ENCODE measurements around the gene SFRP5. TPM values are rescaled to one million over a fixed set of nuclear protein-coding genes. Genes with fewer than 3 reads are reported as not detected.

The SFRP5 gene
- total and polyA plus RNA-seq, 2 of the 13 experiments (the other 11 are each of a cell fraction or from before 2014, with no cell fraction given): 0.32 to 1.7 TPM

DNA sequence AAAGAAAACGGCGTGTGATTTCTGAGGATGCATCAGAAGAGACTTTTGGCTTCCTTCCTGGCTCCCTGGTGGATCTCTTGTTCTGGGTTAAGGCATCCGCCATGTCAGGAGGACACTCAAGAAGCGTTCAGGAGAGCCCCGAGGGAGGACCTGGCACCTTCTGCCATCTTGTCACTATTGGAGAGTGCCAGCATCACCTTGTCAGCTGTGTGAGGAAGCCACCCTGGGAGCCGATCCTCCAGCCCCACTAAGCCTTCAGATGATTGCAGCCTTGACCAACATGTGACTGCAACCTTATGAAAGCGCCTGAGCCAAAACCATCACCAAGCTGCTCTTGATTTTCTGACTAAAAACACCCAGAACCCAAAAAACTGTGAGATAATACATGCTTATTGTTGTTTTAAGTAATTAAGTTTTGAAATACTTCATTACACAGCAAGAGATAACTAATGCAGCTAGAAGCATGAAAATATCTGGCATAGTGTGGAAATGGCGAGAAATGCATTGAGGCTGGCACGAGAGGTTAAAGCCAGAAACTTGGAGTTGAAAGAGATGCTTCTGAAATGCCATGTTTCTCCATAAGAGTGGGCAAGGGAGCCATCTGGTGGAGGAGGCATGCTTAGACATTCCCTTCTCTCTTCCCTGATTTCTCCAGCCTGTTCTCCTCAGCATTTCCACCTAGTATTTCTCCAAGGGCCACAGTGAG is 40.3 kb downstream of the SFRP5 start (continued):
- no peak for TF ChIP-seq GABPA (IDR thresholded peaks at IDR 0.05; ENCODE audit: low read depth, low read length)
- no peak for TF ChIP-seq GABPA (CRISPR knock-in tag; IDR thresholded peaks at IDR 0.05; ENCODE audit: low read depth)
- TF ChIP-seq ATF1 (CRISPR knock-in tag; IDR thresholded peaks at IDR 0.05): no peak
- no peak for TF ChIP-seq SP2 (CRISPR knock-in tag; IDR thresholded peaks at IDR 0.05)
- TF ChIP-seq ZNF292 (CRISPR knock-in tag; IDR thresholded peaks at IDR 0.05; ENCODE audit: borderline replicate concordance, low read depth): no peak
- no peak for TF ChIP-seq ZFY (CRISPR knock-in tag; IDR thresholded peaks at IDR 0.05)
- TF ChIP-seq SMARCE1 (IDR thresholded peaks at IDR 0.05; ENCODE audit: borderline replicate concordance): no peak
- TF ChIP-seq ERF (CRISPR knock-in tag; IDR thresholded peaks at IDR 0.05): peak; percentile 59; the same call in 1 of the 2 replicates
- TF ChIP-seq ZNF124 (CRISPR knock-in tag; IDR thresholded peaks at IDR 0.05): no peak
- TF ChIP-seq ZSCAN30 (CRISPR knock-in tag; IDR thresholded peaks at IDR 0.05): no peak
- no peak for TF ChIP-seq ZBTB7B (CRISPR knock-in tag; IDR thresholded peaks at IDR 0.05)
- peak; percentile 40; the same call in 1 of the 2 replicates for TF ChIP-seq THAP11 (CRISPR knock-in tag; IDR thresholded peaks at IDR 0.05)
- no peak for TF ChIP-seq SALL1 (CRISPR knock-in tag; IDR thresholded peaks at IDR 0.05)
- no peak for TF ChIP-seq SNAI1 (CRISPR knock-in tag; IDR thresholded peaks at IDR 0.05; ENCODE audit: borderline replicate concordance)
- no peak for TF ChIP-seq TBX2 (CRISPR knock-in tag; IDR thresholded peaks at IDR 0.05; ENCODE audit: borderline replicate concordance)

DNA sequence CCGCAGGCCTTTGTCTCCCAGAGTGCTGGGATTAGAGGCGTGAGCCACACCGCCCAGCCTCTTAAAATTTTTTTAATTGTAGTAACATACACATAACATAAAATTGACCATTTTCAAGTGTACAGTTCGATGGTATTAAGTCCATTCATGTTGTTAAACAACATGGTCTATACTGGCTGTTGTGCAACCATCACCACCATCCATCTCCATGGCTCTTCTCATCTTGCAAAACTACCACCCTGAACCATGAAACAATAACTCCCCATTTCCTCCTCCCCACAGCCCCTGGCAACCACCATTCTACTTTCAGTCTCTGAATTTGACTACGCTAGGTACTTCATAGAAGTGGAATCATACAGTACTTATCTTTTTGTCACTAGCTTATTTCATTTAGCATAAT is 42.8 kb downstream of the SFRP5 start:
- in situ Hi-C loops (cut with HindIII; ENCODE audit: extremely low pct_ligation_motif_present, low pct_unique_long_range_greater_than_20kb): no loop called here
- no peak for FAIRE-seq

More for the DNA sequence above, 42.8 kb downstream of the SFRP5 start:
- Histone ChIP-seq H3K4me2 (ENCODE audit: low read depth, low read length) (no peak overlapping the region), H3K9ac (ENCODE audit: insufficient read depth, low read depth, low read length) (no peak overlapping the region), H2AFZ (ENCODE audit: low read length) (no peak overlapping the region), H3K9me3 (ENCODE audit: low read length) (no peaks in the 10 kb centered on the region), H4K20me1 (ENCODE audit: insufficient read depth, low read length) (no peaks in the 10 kb centered on the region), H3K4me1 (ENCODE audit: insufficient read depth, low read length) (peaks cover 20% of the 10 kb centered on the region), H3K4me3 (replicated peaks in 1 of 3; ENCODE audit: insufficient read depth in 1 of 3, low read depth in 2 of 3, low read length in 3 of 3) (no peak overlapping the region), H3K36me3 (replicated peaks in 1 of 2; ENCODE audit: control insufficient read depth in 1 of 2, insufficient read depth in 2 of 2, low read length in 2 of 2) (no peaks in the 10 kb centered on the region), H3K27ac (ENCODE audit: extremely low read length, insufficient read depth, low read length) (no peak overlapping the region), H3K27me3 (ENCODE audit: control insufficient read depth in 1 of 2, insufficient read depth in 2 of 2, low read length in 2 of 2) (no peaks in the 10 kb centered on the region; a peak in 1 of 5 replicates), H3K79me2 (ENCODE audit: insufficient read depth, low read length) (no peaks in the 10 kb centered on the region)
- DNase-seq (ENCODE audit: low spot score): no peak
- 67% methylated on average over 5 of the region's 5 CpGs for WGBS (ENCODE audit: low lambda C conversion rate)
- no TSS peak for BruUV-seq (replicated peaks)
- ChIA-PET POLR2A (no interaction called here), CTCF (ENCODE audit: low intra/inter-chr PET ratio, low total read pairs) (interaction anchor here (1.2 kb wide), 1 partner anchor 19 kb away, joined by 6 read pairs; no protein-coding TSS in a partner anchor)
- no peak for ATAC-seq
- intact Hi-C loops (cut with micrococcal nuclease; ENCODE audit: unreplicated experiment): no loop called here
- no peak for TF ChIP-seq XBP1 (CRISPR knock-in tag; IDR thresholded peaks at IDR 0.05)
- TF ChIP-seq, protein P1, sequence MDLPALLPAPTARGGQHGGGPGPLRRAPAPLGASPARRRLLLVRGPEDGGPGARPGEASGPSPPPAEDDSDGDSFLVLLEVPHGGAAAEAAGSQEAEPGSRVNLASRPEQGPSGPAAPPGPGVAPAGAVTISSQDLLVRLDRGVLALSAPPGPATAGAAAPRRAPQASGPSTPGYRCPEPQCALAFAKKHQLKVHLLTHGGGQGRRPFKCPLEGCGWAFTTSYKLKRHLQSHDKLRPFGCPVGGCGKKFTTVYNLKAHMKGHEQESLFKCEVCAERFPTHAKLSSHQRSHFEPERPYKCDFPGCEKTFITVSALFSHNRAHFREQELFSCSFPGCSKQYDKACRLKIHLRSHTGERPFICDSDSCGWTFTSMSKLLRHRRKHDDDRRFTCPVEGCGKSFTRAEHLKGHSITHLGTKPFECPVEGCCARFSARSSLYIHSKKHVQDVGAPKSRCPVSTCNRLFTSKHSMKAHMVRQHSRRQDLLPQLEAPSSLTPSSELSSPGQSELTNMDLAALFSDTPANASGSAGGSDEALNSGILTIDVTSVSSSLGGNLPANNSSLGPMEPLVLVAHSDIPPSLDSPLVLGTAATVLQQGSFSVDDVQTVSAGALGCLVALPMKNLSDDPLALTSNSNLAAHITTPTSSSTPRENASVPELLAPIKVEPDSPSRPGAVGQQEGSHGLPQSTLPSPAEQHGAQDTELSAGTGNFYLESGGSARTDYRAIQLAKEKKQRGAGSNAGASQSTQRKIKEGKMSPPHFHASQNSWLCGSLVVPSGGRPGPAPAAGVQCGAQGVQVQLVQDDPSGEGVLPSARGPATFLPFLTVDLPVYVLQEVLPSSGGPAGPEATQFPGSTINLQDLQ (CRISPR knock-in tag; IDR thresholded peaks at IDR 0.05): no peak
- TF ChIP-seq CEBPB (IDR thresholded peaks at IDR 0.05; ENCODE audit: borderline replicate concordance, low read depth, low read length): peak; percentile 63; the same call in 1 of the 2 replicates
- TF ChIP-seq, protein P2, sequence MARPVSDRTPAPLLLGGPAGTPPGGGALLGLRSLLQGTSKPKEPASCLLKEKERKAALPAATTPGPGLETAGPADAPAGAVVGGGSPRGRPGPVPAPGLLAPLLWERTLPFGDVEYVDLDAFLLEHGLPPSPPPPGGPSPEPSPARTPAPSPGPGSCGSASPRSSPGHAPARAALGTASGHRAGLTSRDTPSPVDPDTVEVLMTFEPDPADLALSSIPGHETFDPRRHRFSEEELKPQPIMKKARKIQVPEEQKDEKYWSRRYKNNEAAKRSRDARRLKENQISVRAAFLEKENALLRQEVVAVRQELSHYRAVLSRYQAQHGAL (CRISPR knock-in tag; IDR thresholded peaks at IDR 0.05; ENCODE audit: not compliant biosample characterization): no peak
- no peak for TF ChIP-seq SRSF9 (IDR thresholded peaks at IDR 0.05; ENCODE audit: borderline replicate concordance, insufficient read depth, low read depth, low read length, poor library complexity, severe bottlenecking)
